ENCODE measurements around the gene MAOB.
"Not testable (repeated sequence)": the region's sequence is repeated elsewhere in the genome, so short reads cannot be mapped to it uniquely, and the experiment has no call there.

The MAOB gene

DNA sequence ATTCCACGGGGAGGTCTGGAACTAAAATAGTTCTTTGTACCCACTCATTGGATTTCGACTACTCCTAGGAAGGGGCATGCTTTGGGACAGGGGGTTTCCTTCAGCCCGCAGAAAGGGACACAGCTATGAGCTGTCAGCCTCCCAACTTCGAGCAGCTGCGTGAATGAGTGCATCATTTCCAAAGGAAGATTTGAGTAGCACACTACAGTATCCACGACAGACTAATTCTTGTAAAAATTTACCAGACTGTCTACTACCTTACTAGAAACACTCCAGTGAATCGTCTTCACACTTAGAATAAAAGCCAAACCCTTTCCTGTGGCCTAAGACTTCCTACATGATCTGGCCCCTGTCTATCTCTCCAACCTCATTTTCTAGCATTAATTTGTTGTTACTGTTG, 124.2 kb downstream of the MAOB start:
- no peak for DNase-seq (ENCODE audit: low read depth in 2 of 3, low spot score in 2 of 3)

- no peak for DNase-seq (ENCODE audit: low read depth in 2 of 3, low spot score in 2 of 3)
Measured at GRCh38 chrX:43756076-43756475, 126.2 kb downstream of the MAOB start.

DNA sequence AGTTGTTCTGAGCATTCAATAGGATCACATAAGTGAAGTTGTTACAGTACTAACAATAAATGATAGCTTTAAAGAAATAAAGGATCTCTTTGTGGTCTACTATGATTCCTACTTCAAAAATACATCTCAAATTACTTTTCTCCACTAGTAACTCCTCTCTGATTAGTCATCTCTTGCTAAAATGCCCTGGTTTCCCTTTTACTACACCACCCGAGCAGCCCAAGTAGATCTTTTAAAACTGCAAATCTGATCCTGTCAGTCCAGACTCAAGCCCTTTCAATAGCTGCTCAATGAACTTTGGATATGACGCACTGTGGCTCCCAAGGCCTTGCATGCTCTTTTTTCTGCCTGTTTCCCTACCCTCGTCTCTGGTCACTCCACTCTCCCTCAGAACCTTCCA, 128.6 kb downstream of the MAOB start:
- no peak for DNase-seq (ENCODE audit: low read depth in 2 of 3, low spot score in 2 of 3)

- no peak for DNase-seq (ENCODE audit: low read depth in 2 of 3, low spot score in 2 of 3)
Measured at GRCh38 chrX:43750248-43750676, 132.0 kb downstream of the MAOB start.

GRCh38 chrX:43747476-43747875, 134.8 kb downstream of the MAOB start:
- DNase-seq (ENCODE audit: low read depth in 2 of 3, low spot score in 2 of 3), result no peak

- no peak for DNase-seq (ENCODE audit: low read depth in 2 of 3, low spot score in 2 of 3)
Measured at GRCh38 chrX:43745938-43746721, 136.1 kb downstream of the MAOB start.

- no peak for DNase-seq (ENCODE audit: low read depth in 2 of 3, low spot score in 2 of 3)
Measured at GRCh38 chrX:43744284-43744683, 138.0 kb downstream of the MAOB start.

DNA sequence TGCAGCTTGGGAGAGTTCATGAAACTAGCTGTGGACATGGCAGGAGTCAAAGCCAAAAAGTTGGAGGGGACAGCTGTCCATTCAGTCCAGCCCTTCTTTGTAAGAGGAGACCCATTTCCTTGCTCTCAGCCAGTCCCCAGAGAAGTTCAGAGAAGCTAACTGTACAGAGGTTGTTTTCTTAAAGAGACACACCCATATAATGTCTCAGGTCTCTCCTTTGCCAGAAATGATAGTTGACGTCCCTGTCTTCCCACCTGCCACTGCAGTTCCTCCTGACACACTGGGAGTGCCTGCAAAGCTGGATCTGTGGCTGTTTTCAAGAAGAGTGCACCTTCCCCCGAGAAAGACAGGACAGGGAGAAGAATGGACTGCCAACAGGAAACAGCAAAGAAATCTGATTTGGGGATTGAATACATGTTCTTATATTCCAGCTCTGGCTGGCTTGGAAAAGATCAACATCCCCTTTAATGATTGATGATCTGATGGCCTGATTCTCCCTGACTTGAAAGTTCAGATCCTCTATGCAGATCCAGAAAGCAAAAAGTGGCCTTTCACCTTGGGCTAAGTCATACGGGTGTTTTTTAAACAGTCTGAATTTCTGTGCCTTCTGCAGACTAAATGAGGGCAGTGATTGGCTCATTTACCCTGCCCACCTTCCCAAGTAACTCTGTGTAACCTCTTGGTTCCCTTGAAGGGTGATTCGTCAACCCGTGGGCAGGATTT, 139.0 kb downstream of the MAOB start:
- no peak for DNase-seq (ENCODE audit: low read depth in 2 of 3, low spot score in 2 of 3)

GRCh38 chrX:43741843-43742573, 140.2 kb downstream of the MAOB start:
- no peak for DNase-seq (ENCODE audit: low read depth in 2 of 3, low spot score in 2 of 3)

DNA sequence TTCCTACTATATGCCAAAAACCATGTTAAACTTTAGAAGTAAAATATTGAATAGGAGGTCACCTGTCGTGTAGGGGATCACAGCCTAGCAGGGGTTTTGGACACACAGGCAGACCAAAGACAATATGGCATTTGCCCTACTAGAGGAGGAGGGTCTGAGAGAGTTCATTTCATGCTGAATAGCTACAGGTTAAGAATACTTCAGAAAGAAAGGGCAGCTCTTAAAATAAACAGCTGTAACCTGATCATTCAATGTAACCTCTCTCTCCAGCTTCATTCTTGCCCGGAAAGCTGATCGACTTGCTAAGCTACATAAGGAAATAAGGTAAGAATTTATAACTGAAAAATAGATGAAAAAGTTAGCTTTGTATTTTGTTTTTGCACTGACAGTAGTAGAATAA, 146.3 kb downstream of the MAOB start:
- no peak for DNase-seq (ENCODE audit: low read depth in 2 of 3, low spot score in 2 of 3)

DNA sequence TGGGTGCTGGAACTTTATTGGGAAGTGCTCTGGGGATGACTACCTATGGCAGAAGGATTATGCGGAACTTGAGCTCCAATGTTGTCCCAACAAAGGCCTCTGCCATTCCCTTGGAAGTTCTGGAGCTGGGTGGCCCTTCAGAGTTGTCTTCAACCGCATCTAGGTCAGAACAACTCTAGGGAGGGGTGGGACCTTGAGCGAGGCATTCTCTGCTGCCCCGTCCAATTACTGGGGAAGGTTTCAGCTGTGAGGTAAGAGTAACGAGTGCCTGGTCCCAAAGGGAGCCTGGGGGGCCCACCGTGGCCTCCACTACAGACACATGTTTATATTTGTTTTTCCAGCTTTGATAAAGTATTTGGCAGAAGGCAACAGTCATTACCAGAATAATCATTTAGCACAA, 146.7 kb downstream of the MAOB start:
- DNase-seq (ENCODE audit: low read depth in 2 of 3, low spot score in 2 of 3), result no peak

DNA sequence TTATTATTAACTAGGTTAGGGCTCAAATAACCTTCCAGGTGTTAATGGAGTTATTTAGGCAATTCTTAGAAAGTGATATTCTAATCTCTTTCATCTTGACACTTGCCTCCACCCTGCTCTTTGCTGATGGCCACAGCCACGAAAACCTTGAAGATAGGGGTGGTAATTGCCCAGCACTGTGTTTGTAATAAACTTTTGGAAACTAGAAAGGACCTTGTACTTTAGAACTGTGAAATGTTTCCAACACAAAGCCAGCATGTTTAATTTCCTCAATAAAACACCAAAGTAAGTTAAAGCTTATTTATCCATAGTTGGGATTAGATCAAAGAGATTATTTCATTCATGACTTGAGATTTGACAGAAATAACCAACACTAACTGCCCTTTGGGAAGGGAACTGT, 147.8 kb downstream of the MAOB start:
- no peak for DNase-seq (ENCODE audit: low read depth in 2 of 3, low spot score in 2 of 3)

- DNase-seq (ENCODE audit: low read depth in 2 of 3, low spot score in 2 of 3), result no peak
Measured at GRCh38 chrX:43733699-43734098, 148.6 kb downstream of the MAOB start.

- DNase-seq (ENCODE audit: low read depth in 2 of 3, low spot score in 2 of 3), result no peak
Measured at GRCh38 chrX:43731086-43731485, 151.2 kb downstream of the MAOB start.

DNA sequence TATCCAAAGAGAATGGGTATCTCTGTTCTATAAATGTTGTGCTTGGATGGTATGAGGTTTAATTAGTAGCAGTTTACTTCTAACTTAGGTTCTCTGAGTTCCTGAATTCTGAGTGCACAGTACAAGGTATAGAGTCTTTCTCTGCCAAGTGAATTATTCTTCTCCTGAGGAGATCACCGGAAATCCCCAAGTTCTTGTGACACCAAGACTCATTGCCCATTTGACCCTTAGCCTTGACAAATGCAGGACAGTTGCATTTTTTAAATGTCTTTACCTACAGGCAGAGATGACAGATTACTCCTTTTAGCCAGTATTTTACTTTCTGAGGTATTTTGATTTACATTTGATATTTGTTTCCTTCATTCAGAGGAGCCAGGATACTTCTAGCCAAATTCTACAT, 153.3 kb downstream of the MAOB start:
- no peak for DNase-seq (ENCODE audit: low read depth in 2 of 3, low spot score in 2 of 3)

GRCh38 chrX:43728002-43728401, 154.2 kb downstream of the MAOB start:
- DNase-seq (ENCODE audit: low read depth in 2 of 3, low spot score in 2 of 3), result no peak

- not testable (repeated sequence) for DNase-seq (ENCODE audit: low read depth in 2 of 3, low spot score in 2 of 3)
Measured at GRCh38 chrX:43727254-43727653, 155.0 kb downstream of the MAOB start.

DNA sequence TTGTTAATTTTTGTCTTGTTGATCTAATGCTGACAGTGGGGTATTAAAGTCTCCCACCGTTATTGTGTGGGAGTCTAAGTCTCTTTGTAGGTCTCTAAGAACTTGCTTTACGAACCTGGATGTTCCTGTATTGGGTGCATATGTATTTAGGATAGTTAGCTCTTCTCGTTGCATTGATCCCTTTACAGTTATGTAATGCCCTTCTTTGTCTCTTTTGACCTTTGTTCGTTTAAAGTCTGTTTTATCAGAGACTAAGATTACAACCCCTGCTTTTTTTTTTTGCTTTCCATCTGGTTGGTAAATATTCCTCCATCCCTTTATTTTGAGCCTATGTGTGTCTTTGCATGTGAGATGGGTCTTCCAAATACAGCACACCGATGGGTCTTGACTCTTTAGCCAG, 157.0 kb downstream of the MAOB start:
- DNase-seq (ENCODE audit: low read depth in 2 of 3, low spot score in 2 of 3), result not testable (repeated sequence)

DNA sequence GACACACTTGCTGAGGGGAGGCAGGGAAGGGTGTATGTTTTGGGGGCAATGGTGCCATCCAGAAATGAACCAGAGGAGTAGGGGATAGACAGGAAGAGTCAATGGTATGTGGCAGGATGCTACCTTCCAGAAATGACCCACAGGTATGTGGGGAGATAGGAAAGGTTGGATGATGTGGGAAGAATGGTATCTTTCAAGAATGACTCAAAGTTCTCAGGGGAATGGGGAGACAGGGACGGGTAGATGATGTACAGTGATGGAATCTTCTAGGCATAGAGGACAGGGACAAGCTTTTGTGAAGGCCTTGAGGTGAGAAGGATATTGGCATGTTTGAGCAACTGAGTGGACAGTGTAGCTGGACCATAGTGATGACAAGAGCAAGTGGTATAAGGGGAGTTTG, 161.3 kb downstream of the MAOB start:
- DNase-seq (ENCODE audit: low read depth in 2 of 3, low spot score in 2 of 3), result no peak

DNA sequence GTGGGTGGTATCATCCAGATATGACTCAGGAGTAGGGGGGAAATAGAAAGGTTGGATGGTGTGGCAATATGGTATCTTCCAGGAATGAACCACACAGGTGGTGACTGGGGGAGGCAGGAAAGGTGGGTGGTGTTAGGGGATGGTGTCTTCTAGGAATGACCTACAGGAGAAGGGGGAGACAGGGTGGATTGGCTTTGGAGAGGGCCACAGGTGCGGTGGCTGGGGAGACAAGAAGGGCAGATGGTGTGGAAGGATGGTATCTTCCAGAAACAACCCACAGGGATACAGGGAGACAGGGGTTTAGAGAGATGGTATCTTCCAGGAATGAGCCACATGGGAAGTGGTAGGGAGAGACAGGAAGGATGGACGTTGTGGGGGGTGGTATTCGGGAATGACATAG, 162.2 kb downstream of the MAOB start:
- no peak for DNase-seq (ENCODE audit: low read depth in 2 of 3, low spot score in 2 of 3)

- DNase-seq (ENCODE audit: low read depth in 2 of 3, low spot score in 2 of 3), result no peak
Measured at GRCh38 chrX:43718956-43719355, 163.3 kb downstream of the MAOB start.

GRCh38 chrX:43718546-43718945, 163.7 kb downstream of the MAOB start:
- DNase-seq (ENCODE audit: low read depth in 2 of 3, low spot score in 2 of 3), result no peak
